Urothelium cell line (cell line): ENCODE results near the gene SPR.
"Not testable (repeated sequence)": the region's sequence is repeated elsewhere in the genome, so short reads cannot be mapped to it uniquely, and the experiment has no call there.

ENCODE experiments used
- DNase-seq: peaks from one replicate; pipeline ENCODE4 v3.0.0; 2011; ENCODE audit warnings: low spot score, mixed read lengths
- FAIRE-seq: peaks from 2 replicates; lab custom pipeline; 2011; peaks lifted over from hg19 to GRCh38; lab: Jason Lieb, UNC

Gene SPR

DNA sequence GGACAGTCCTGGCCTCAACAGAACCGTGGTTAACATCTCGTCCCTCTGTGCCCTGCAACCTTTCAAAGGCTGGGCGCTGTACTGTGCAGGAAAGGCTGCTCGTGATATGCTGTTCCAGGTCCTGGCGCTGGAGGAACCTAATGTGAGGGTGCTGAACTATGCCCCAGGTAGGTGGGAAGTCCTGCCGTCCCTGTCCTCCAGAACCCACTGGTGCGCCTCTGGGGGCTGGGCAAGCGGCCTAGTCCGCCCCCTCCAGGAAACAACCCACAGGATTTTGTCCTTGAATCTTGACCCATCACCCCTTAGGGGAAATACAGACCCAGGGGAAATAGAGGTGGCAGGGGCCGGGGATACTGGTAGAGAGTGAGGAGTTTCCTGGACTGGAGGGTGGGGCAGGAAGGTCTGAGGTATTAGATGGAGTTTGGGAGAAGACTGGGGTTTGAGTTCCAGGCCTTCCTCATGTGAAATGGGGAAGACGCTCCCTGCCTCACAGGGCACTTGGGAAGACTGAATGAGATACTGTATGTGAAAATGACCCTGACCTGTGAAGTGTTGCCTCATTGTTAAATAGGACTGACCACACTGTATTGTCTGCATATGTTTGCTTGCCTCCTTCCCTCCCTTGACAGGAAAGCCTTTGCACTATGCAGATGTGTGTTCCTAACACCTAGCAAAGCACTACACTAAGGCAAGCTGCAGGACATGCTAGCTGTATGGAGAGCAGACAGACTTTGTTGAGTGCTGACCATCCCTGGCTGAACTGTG is 1.4 kb downstream of the SPR start:
- no peak for FAIRE-seq

DNA sequence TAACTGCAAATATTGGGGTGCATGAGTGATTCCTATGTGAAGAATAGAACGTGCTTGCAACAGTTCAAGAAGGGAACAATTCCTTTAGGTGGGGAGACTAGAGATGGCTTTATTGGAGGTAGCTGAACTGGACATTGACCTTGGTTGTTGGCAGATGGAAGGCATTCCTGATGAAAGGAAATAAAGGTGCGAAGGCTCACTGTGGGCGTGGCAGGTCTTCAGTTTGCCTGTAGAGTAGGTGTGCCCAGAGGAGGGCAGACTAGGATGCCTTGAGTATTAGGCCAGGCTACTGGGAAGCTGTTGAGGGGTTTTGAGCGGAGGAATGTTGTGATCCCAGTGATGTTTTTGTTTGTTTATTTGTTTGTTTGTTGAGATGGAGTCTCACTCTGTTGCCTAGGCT is 2.8 kb downstream of the SPR start:
- DNase-seq (no peak), FAIRE-seq (no peak)

More for the DNA sequence above, 1.4 kb downstream of the SPR start:
- no peak for DNase-seq

DNA sequence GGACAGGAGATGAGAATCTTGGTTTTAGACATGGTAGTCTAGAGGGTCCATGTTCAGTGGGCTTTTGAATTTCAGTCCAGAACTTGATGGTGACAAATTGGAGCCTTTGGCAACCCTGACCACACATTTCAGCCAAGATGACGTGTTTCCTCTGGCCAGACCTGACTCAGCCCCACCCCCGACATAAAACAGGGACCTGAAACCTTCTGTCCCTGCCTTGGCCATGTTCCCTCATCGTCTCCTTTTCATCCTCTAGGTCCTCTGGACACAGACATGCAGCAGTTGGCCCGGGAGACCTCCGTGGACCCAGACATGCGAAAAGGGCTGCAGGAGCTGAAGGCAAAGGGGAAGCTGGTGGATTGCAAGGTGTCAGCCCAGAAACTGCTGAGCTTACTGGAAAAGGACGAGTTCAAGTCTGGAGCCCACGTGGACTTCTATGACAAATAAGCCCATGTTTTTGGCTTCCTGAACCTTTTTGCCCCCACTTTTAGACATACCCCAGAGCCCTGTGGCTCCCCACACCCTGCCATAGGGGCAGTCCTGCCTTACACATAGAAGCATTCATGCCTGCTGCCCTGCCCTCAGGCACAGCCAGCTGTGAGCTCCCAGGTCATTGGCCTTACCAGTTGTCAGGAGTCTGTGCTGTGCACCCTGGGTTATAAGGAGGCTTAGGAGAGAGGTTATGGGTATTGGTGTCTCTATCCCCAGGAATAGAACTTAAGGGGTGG is 4.0 kb downstream of the SPR start:
- DNase-seq (no peak), FAIRE-seq (no peak)

DNA sequence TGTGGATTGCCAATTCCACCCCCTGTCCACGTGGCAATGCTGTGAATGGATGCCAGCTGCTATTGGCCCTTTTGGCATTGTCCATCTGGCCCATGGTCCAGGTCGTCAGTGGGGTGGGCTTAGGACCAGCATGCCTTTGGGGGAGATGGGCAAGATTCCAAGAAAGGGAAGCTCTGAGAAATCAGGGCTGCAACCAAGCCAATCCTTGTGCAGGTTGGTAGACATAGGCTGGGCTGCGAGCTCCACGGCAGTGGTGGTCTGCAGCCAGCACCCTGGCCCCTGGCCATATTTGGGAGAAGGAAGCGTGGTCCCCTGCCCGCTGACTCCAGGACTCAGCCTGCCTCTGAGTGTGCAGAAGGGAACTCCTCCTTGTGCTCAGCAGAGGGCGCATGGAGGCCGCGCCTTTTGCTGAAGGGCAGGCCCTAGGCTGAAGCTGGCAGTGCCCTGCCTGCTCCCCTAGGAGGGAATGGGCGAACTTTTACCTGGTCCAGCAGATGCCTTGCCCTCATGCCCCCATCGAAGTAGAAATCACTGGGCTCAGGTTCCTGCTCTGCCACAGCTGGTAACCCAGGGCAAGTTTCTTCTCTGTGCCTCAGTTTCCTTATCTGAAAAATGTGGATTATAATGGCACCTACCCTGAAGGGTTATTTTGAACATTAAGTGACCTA is 5.4 kb downstream of the SPR start:
- FAIRE-seq = peak; percentile 71

DNA sequence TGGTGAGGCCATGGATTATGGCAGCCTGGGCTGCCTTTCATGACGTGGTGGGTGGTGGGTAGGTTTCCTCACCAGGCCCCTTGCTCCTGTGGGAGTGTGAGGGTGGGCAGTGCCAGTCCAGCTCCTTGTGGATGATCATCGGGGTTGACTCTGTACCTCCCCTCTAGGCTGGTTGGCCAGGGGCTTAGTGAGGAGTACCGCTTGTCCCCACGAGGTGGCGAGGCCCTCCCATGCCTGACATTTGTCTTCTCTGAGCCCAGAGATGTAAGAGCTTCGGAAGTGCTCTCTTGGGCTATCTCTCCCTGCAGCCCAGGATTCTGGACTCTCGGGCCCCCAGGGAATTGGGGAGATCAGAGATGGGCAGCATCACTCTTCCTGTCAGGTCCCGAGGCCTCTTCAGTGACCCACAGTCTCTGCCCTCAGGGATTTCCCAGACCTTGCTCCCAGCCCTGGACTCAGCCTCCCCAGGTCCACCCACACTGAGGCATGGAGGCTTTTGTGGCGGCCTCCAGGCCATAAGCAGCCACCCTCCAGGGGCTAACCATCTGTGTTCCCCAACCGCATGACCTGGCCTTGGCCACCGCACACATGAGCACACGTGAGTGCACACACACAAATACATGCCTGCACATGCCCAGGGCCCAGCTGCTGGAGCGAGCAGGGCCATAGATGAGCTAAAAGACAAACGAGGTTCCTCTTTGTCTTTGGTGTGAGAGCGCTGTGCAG is 6.5 kb downstream of the SPR start:
- DNase-seq (peak; percentile 77), FAIRE-seq (peak; percentile 42)

More for the DNA sequence above, 5.4 kb downstream of the SPR start:
- DNase-seq = peak; percentile 89

DNA sequence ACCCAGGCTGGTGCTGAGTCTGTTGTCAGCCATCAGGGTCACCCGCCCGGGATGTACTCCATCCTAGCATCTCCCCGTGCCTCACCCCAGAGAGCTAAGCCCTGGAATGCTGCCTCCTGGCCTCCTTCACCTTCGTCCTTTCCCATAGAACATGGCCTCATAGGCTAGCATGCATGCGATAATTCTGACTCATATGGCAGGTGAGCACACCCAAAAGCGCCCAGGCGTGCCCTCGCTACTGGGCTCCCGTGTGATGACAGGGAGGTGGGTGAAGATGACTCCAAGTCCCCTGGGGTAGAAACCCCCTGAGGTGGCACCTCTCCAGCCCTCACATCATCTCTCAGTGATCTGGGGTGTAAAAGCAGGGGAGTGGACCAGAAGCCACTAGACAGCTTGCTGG is 7.3 kb downstream of the SPR start:
- FAIRE-seq (no peak), DNase-seq (no peak)

DNA sequence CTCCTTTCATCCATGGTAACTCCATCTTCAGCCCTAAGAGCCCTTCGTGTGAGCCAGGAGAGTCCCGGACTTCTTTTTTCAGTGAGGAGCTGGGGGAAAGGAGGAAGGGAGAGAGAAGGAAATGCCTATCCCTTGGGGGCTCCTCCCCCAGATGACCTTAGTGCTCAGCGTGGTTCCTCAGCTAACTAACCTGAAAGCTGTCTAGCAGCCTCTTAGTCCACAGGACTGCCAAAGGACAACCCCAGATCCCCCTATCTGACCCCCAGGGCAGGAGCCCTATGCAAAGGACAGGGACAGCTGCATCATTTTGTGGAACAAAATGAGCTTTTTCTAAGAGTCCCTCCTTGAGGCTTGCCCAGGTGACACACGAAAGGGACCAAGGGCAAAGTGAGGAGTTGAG is 7.9 kb downstream of the SPR start:
- FAIRE-seq = no peak

DNA sequence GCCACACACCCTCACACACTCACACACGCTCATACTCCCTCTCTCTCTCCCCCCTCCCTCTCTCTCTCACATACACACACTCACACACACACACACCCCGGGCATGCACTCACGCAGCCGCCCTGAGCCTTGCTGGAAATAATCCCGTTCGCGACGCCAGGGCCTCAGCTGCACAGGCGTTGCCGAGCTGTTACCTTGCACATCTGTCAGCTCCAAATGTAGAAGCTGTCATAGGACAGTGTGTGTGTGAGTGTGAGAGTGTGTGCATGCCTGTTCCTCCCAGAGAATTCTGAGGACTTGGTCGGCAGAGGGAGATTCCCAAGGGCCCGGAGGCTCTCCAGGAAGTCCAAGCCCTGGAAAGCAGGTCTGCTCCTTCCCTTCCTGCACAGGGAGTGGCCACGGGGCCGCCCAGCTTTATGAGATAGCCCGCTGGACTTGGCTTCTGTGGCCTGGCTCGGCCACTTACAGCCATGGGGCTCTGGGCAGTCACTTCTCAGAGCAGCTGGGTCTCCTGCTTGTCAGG is 8.6 kb downstream of the SPR start:
- FAIRE-seq (peak; percentile 91), DNase-seq (no peak)

More for the DNA sequence above, 7.9 kb downstream of the SPR start:
- DNase-seq = no peak

DNA sequence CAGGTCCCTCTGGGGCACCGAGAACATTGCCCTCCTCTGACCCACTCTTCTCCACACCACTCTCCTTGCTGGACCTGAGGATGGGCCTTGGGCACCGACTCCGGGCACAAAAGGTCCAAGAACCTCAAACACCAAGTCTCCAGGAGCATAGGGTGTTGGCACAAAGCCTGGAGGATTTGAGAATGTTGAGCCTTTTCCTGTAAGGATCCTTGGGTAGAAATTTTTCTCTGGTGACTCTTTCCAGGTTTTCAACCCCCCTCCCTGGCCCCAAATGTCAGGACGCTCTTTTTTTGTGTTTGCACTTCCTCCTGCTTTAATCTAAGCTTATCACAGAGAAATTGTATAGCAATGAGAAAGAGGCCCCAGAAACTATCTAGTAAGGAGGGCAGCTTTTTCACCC is 9.2 kb downstream of the SPR start:
- DNase-seq (peak; percentile 53), FAIRE-seq (no peak)

DNA sequence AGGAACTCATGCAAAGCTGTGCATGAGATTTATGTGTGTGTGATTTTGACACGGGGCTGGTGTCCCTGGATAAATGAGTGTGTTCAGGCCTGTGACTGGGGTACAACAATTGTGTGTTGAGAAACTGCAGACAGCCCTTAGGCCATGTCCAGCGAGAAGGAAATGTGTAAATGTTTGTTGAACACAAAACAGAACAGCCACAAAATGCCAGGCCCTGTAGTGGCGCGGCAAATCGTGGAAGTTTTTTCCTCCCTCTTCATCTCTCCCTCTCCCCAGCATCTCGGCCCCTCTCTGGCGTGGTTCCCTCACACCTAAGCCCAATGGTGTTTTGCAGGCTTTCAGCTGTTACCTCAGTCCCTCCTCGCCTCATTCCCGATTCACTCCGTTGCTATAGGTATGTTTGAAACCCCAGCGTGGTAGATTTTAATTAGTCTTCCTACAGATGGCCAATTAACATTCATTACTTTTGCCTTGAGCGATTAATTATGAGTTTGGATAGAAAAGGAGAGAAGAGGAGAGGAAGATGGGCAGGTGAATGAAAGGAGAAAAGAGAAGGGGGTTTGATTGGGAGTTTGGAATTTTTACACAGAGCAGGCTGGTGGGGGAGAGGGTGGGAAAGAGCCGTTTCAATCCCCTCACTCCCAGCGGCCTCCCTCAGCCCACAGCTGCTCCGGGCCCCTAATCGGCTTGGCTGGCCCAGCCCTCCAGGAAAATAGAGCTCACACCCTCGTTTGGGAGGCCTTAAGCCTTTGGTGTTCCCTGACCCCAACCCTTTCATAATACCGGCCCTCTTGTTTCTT is 10.8 kb downstream of the SPR start:
- FAIRE-seq = no peak
- no peak for DNase-seq

DNA sequence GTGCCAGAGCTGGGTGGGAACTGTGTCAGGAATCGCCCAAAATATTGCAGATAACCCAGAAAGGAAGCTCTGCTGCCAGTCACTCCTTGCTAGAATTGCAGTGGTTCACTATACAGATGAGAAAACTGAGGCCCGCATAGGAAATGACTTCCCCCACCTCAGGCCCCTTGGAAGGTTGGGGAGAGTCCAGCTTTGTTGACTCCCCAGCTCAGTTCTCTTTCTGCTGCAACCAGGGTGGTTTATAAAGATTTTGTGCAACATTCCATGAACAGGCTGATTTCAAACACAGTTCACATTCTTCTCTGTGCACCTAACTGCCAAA is 11.3 kb downstream of the SPR start:
- no peak for FAIRE-seq

DNA sequence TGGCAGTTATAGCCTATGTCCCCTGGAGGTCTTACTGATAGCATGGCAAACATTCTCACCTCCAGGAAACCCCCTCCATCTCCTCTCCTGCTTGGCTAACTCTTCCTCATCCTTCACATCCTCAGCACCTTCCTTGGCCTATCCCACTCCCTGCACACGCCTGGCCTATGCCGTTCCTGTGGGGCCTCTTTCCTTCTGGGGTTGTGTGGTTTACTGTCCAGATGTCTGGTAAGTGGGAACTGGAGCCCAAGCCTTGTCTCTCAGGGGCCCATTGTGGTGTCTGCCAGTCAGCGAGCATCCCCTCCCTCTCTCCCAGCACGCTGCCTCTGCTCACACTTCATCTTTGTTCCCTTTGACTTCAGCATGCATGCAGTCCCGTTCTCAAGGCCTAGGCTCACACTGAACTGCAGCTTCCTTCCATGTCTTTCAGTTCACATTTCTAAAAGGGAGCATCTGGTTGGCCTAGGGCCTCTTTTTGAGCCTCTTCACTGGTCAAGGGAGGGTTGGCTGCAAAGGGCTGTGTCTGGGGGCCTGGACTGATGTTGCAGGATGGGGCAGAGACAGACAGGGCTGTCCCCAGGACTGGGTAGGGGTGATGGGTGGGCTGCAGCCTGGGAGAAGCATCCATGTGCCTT is 13.1 kb downstream of the SPR start:
- peak; percentile 9 for FAIRE-seq
- no peak for DNase-seq

More for the DNA sequence above, 11.3 kb downstream of the SPR start:
- DNase-seq = no peak

DNA sequence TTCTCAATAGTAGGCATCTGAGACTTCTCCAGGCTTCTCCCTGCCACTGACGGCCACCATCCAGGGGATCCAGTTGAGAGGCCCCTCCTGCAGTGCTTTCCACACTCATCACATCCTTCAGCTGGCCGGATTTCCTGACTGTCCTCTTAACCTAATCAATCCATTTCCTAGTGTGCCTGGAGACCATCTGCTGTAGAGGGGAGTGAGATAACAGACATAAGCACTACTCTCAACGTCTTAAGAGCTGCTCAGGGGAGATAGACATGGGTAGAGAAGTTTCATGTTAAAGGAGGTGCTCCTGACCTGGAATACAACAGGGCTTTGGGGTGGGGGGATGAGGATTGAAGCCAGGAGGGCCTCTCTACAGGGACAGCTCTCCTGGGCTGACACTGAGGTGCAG is 14.2 kb downstream of the SPR start:
- no peak for DNase-seq
- no peak for FAIRE-seq

DNA sequence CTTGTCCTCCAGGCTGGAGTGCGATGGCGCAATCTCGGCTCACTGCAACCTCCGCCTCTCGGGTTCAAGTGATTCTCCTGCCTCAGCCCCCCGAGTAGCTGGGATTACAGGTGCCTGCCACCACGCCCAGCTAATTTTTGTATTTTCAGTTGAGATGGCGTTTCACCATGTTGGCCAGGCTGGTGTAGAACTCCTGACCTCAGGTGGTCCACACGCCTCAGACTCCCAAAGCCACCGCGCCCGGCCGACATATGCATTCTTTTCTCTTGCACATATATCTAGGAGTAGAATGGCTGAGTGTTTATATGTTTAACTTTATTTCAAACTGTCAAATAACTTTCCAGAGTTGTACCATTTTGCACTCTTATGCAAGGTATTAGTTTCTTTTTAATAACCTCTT is 20.2 kb downstream of the SPR start:
- FAIRE-seq, DNase-seq: not testable (repeated sequence)

DNA sequence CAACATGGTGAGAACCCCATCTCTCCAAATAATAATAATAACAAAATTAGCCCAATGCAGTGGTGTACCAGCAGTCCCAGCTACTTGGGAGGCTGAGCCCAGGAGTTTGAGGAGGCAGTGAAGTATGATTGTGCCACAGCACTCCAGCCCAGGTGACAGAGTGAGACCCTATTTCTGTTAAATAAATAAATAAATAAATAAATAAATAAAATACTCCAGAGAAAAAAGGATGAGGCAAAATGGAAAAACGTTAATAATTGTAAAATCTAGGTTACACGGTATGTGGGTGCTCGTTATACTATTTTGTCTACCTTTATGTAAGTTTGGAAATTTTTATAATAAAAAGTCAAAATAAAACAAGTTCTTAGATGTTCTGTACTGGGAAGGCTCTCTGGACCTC is 21.5 kb downstream of the SPR start:
- no peak for FAIRE-seq
- no peak for DNase-seq

DNA sequence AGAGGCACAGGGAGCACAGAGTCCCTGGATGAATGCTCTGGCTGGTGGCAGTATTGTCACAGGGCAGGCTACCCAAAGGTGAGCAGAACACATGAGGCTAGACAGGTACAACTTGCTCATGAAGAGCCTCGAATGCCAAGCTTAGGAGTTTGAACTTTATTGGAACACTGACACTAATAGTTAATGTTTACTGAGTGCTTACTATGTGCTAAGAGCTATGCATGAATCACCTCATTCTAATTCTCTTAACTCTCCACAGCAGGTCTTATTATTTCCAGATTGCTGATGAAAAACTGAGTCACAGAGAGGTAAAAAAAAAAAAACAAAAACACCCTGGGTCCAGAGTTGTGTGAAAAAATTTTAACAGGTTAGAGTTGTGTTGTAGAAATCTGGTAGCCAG is 24.0 kb downstream of the SPR start:
- FAIRE-seq (no peak), DNase-seq (no peak)

DNA sequence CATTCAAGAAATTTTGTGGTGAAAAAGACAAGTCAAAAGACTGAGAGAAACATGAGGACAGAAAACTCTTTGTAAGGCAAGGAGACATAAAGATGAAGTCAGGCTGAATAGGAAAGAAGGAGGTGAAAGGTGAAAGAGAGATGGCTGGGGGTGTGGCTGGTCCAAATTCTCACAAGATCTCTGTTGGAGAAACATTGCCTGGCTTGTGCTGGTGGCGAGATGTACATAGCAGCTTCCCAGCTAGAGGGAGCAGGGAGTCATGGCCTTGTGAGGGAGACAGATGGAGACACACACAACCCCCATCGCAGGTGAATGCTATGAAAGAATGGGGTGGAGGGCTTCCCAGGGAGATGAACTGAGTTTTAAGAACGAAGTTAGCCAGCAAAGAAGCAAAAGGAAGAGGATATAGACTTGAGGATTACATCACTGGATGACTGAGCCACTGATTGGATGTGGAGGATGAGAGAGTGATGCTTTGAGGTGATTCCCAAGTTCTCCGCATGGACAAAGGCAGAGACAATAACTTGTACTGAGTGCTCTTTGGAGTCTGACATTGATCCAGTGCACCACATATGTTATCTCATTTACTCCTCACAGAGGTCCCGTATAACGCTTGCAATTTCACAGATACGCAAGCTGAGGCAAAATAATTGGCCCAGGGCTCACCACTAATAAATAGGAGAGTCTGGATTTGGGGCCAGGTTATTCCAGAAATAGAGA is 26.4 kb downstream of the SPR start:
- DNase-seq (no peak), FAIRE-seq (no peak)

DNA sequence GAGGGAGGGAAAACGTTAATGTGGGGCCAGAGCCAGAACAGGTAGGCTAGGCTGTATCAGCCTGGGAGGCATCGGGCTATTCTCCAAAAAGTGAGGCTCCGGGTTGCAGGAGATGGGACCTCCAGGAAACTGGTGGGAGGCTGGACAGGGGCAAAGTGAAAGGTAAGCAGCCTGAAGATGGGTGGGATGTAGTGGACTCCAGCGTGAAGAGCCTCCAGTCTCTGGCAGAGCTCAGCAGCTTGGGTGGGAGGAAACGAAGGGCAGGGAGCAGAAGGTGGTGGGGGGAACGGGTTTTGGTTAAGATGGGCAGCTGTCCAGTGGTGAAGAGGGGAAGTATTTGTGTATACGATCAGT is 27.0 kb downstream of the SPR start:
- FAIRE-seq (no peak), DNase-seq (no peak)
